ENCODE data around the gene ZBTB37. TPM values are rescaled to one million over a fixed set of nuclear protein-coding genes. Genes with fewer than 3 reads are reported as not detected.
"Not testable (repeated sequence)": the region's sequence is repeated elsewhere in the genome, so short reads cannot be mapped to it uniquely, and the experiment has no call there.

ZBTB37 gene
- total RNA-seq, 1 donor from 2014 or later = 12.2 TPM

DNA sequence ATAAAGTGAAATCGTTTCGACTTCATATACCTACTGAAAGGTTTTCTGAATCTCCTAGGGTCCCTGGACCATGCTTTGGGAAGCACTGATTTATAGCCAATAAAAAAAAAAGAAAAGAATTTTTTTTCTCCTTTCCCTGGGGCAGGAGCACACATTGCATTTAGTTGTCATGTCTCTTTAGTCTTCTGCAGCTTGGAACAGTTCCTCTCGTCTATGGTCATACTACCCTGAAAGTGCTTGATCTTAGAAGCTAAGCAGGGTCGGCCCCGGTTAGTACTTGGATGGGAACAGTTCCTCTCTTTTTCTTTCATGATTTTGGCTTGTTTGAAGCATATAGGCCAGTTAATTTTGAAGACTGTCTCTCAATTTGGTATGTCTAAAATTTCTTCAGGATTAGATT, 52.7 kb downstream of the ZBTB37 start:
- DNase-seq (ENCODE audit: low spot score, unreplicated experiment) = no peak
- Mint-ChIP-seq H3K27me3 (no peaks in the 10 kb centered on the region), H3K27ac (no peak overlapping the region), H3K4me1 (ENCODE audit: low read depth) (peaks cover 11% of the 10 kb centered on the region), H3K36me3 (ENCODE audit: insufficient read depth) (no peaks in the 10 kb centered on the region), H3K4me3 (ENCODE audit: low read depth) (no peak overlapping the region), H3K9me3 (ENCODE audit: low read depth) (no peaks in the 10 kb centered on the region)
- TF ChIP-seq, protein P1, sequence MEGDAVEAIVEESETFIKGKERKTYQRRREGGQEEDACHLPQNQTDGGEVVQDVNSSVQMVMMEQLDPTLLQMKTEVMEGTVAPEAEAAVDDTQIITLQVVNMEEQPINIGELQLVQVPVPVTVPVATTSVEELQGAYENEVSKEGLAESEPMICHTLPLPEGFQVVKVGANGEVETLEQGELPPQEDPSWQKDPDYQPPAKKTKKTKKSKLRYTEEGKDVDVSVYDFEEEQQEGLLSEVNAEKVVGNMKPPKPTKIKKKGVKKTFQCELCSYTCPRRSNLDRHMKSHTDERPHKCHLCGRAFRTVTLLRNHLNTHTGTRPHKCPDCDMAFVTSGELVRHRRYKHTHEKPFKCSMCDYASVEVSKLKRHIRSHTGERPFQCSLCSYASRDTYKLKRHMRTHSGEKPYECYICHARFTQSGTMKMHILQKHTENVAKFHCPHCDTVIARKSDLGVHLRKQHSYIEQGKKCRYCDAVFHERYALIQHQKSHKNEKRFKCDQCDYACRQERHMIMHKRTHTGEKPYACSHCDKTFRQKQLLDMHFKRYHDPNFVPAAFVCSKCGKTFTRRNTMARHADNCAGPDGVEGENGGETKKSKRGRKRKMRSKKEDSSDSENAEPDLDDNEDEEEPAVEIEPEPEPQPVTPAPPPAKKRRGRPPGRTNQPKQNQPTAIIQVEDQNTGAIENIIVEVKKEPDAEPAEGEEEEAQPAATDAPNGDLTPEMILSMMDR (IDR thresholded peaks at IDR 0.05; ENCODE audit: unreplicated experiment) = no peak

DNA sequence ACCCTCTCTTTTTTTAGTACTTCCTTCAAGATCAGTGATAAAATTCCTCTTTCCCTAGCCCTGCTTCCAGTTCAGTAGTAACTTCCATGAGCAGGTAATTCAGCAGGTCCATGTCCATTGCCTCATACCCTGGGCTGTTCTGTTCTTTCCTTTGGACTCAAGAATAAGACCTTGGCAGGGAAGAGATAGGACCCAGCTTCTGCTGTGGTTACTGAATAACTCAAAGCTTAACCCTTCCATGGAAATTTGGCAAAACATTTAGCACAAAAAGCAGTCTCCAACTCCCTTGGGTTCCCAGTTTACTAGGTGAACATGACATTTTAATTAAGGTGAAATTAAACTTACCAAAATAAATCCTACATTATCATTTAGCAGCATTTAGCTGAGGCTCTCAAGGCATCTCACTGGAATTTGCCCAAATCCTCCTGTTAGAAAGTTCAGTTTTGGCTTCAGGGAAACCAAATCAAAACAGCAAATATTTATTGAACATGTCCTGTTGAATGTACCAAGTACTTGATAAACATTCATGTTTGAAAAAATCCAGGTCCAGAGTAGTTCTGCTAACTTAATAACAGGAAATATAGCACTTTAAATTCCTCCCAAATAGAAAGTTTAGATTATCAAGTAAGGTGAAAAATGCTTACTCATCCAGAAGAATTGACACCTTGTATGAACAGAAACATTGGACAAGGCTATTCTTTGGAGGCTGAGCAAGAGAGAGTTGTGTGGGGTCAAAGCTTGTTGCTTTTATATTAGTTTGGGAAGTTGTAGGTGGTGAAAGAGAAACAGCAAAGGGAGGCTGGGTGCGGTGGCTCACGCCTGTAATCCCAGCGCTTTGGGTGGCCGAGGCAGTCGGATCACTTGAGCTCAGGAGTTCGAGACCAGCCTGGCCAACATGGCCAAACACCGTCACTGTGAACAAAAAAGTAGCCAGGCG, 57.4 kb downstream of the ZBTB37 start:
- H3K4me1 Mint-ChIP-seq (ENCODE audit: low read depth) = peaks cover 10% of the 10 kb centered on the region
- H3K9me3 Mint-ChIP-seq (ENCODE audit: low read depth) = no peaks in the 10 kb centered on the region
- H3K27ac Mint-ChIP-seq = peak overlapping the region; percentile 23
- DNase-seq (ENCODE audit: low spot score, unreplicated experiment) = no peak
- no peak overlapping the region for H3K4me3 Mint-ChIP-seq (ENCODE audit: low read depth)
- TF ChIP-seq, protein P1 (IDR thresholded peaks at IDR 0.05; ENCODE audit: unreplicated experiment) = no peak
- no peaks in the 10 kb centered on the region for H3K27me3 Mint-ChIP-seq
- peaks cover 4% of the 10 kb centered on the region for H3K36me3 Mint-ChIP-seq (ENCODE audit: insufficient read depth)

DNA sequence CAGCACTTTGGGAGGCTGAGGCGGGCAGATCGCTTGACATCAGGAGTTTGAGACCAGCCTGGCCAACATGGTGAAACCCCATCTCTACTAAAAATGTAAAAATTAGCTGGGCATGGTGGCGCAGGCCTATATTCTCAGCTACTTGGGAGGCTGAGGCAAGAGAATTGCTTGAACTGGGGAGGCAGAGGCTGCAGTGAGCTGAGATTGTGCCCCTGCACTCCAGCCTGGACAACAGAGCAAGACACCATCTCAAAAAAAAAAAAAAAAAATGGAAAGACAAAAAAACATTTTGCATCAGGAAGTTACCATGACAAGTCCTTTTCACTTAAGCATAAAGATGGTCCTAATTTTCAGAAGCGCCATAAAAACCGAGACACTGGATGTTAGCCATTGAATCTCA, 62.4 kb downstream of the ZBTB37 start:
- not testable (repeated sequence) for H3K27ac Mint-ChIP-seq; H3K9me3 Mint-ChIP-seq (ENCODE audit: low read depth); H3K27me3 Mint-ChIP-seq; H3K36me3 Mint-ChIP-seq (ENCODE audit: insufficient read depth); DNase-seq (ENCODE audit: low spot score, unreplicated experiment); H3K4me3 Mint-ChIP-seq (ENCODE audit: low read depth)
- H3K4me1 Mint-ChIP-seq (ENCODE audit: low read depth) = peaks cover 14% of the 10 kb centered on the region

DNA sequence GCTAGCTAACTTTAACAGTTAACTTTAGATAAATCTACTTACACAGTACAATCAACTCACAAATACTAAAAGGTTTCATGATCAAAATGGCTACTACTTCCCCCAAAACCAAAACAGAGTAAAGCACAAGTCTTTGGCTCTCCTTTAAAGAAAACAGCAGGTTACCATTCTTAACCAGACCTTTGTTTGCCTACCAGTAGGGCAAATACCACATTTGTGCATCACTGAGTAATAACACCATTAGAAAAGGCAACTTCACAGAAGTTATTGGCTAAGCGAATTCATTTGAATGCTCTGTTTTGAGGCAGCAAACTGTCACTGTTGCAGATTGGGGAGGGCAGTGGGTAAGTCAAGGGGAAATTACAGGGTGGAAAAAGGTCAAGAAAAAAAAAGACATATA, 66.3 kb downstream of the ZBTB37 start:
- Mint-ChIP-seq H3K27me3 (no peaks in the 10 kb centered on the region), H3K9me3 (ENCODE audit: low read depth) (no peaks in the 10 kb centered on the region), H3K4me1 (ENCODE audit: low read depth) (peaks cover 10% of the 10 kb centered on the region), H3K27ac (peak overlapping the region; percentile 6), H3K36me3 (ENCODE audit: insufficient read depth) (peaks cover 14% of the 10 kb centered on the region), H3K4me3 (ENCODE audit: low read depth) (no peak overlapping the region)
- no peak for DNase-seq (ENCODE audit: low spot score, unreplicated experiment)
- TF ChIP-seq, protein P1 (IDR thresholded peaks at IDR 0.05; ENCODE audit: unreplicated experiment) = no peak

DNA sequence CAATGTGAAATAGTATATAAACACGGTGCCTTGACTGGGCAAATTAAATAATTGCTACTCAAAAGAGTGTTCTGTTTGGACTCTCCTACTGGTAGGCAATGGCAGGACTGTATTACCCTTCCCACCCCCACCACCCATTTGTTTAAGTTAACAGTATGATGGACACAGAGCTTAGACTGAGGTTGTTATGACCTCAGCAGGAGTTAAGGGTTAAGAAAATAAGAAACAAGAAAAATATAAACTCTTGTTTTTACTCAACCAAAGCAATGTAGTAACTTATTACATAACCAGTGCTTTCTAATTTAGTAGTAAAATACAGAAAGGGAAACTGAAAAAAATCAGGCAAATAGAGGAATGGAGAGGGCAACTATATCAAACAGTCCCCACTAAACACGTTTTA, 68.9 kb downstream of the ZBTB37 start:
- Mint-ChIP-seq H3K36me3 (ENCODE audit: insufficient read depth) (peaks cover 19% of the 10 kb centered on the region), H3K27ac (no peak overlapping the region), H3K9me3 (ENCODE audit: low read depth) (no peaks in the 10 kb centered on the region), H3K27me3 (no peaks in the 10 kb centered on the region), H3K4me1 (ENCODE audit: low read depth) (peaks cover 5% of the 10 kb centered on the region), H3K4me3 (ENCODE audit: low read depth) (no peak overlapping the region)
- TF ChIP-seq, protein P1 (IDR thresholded peaks at IDR 0.05; ENCODE audit: unreplicated experiment) = no peak
- DNase-seq (ENCODE audit: low spot score, unreplicated experiment) = no peak

Measured in progenitor cell of endocrine pancreas (in vitro differentiated cells).